Measurements from ENCODE around the gene PARP6. TPM values are rescaled to one million over a fixed set of nuclear protein-coding genes. Genes with fewer than 3 reads are reported as not detected.
A peak's percentile ranks its signal among the peaks of the same experiment; 100 is the strongest.

Gene PARP6
- total and polyA plus RNA-seq, 9 of the 15 experiments (the other 6 are each of a cell fraction or from before 2014, with no cell fraction given) = 14.8 to 83.2 (median 28.3) TPM

DNA sequence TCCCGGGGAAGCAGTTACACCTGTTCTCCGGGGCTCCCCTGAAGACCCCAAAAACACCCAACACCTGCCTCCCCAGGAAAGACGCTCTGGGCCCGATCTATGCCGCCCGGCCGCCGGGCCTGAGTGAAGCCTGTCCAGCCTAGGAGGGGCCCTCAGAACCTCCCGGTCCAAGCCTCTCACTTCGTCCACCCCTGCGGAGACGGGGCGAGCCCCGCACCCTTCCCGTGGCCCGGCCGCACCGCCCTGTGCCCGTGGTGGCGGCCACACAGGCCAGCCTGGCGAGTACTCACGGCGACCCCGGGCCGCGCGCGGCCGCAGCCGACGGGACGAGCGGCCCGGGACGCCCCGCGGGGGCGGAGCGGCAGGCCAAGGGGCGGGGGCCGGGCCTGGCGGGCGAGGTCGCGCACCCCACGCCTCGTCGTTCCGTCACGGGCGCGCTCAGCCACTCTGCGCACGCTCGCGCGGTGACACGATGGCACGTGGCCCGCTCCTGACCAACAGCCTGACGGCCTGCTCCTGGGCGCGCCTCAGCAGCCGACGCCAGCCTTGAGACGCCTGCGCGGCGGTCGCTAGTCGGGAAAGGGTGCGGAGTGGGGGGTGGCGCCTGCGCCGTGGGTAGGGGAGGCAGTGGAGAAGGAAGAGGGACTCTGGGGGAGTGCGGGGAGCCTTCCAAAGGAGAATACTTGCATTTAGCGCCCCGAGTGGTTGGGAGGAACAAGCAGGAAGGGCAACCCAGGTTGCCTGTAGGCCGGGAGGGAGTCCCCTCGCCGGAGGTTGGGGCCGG, at the start of gene PARP6 (continued):
- TF ChIP-seq, protein P1, sequence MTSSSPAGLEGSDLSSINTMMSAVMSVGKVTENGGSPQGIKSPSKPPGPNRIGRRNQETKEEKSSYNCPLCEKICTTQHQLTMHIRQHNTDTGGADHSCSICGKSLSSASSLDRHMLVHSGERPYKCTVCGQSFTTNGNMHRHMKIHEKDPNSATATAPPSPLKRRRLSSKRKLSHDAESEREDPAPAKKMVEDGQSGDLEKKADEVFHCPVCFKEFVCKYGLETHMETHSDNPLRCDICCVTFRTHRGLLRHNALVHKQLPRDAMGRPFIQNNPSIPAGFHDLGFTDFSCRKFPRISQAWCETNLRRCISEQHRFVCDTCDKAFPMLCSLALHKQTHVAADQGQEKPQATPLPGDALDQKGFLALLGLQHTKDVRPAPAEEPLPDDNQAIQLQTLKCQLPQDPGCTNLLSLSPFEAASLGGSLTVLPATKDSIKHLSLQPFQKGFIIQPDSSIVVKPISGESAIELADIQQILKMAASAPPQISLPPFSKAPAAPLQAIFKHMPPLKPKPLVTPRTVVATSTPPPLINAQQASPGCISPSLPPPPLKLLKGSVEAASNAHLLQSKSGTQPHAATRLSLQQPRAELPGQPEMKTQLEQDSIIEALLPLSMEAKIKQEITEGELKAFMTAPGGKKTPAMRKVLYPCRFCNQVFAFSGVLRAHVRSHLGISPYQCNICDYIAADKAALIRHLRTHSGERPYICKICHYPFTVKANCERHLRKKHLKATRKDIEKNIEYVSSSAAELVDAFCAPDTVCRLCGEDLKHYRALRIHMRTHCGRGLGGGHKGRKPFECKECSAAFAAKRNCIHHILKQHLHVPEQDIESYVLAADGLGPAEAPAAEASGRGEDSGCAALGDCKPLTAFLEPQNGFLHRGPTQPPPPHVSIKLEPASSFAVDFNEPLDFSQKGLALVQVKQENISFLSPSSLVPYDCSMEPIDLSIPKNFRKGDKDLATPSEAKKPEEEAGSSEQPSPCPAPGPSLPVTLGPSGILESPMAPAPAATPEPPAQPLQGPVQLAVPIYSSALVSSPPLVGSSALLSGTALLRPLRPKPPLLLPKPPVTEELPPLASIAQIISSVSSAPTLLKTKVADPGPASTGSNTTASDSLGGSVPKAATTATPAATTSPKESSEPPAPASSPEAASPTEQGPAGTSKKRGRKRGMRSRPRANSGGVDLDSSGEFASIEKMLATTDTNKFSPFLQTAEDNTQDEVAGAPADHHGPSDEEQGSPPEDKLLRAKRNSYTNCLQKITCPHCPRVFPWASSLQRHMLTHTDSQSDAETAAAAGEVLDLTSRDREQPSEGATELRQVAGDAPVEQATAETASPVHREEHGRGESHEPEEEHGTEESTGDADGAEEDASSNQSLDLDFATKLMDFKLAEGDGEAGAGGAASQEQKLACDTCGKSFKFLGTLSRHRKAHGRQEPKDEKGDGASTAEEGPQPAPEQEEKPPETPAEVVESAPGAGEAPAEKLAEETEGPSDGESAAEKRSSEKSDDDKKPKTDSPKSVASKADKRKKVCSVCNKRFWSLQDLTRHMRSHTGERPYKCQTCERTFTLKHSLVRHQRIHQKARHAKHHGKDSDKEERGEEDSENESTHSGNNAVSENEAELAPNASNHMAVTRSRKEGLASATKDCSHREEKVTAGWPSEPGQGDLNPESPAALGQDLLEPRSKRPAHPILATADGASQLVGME (CRISPR knock-in tag; IDR thresholded peaks at IDR 0.05) = no peak
- peak; percentile 88 for TF ChIP-seq POLR2G (IDR thresholded peaks at IDR 0.05; ENCODE audit: low read depth, low read length)
- peak; percentile 74 for TF ChIP-seq HNRNPLL (IDR thresholded peaks at IDR 0.05; ENCODE audit: low read depth, low read length, poor library complexity, severe bottlenecking)
- TF ChIP-seq MED1 (CRISPR knock-in tag; IDR thresholded peaks at IDR 0.05; ENCODE audit: borderline replicate concordance) = no peak
- TF ChIP-seq, protein P2, sequence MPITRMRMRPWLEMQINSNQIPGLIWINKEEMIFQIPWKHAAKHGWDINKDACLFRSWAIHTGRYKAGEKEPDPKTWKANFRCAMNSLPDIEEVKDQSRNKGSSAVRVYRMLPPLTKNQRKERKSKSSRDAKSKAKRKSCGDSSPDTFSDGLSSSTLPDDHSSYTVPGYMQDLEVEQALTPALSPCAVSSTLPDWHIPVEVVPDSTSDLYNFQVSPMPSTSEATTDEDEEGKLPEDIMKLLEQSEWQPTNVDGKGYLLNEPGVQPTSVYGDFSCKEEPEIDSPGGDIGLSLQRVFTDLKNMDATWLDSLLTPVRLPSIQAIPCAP (CRISPR knock-in tag; IDR thresholded peaks at IDR 0.05; ENCODE audit: borderline replicate concordance) = no peak
- no peak for TF ChIP-seq ZNF57 (CRISPR knock-in tag; IDR thresholded peaks at IDR 0.05)
- TF ChIP-seq PTTG1 (tag; IDR thresholded peaks at IDR 0.05; ENCODE audit: low read depth) = no peak
- no peak for TF ChIP-seq IFI16 (CRISPR knock-in tag; IDR thresholded peaks at IDR 0.05)
- no peak for TF ChIP-seq PRMT5 (CRISPR knock-in tag; IDR thresholded peaks at IDR 0.05)
- TF ChIP-seq SPI1 (IDR thresholded peaks at IDR 0.05; ENCODE audit: borderline replicate concordance, low read depth, low read length) = peak; percentile 26; the same call in 1 of the 2 replicates
- TF ChIP-seq CEBPG (CRISPR knock-in tag; IDR thresholded peaks at IDR 0.05) = no peak
- TF ChIP-seq CEBPG (tag; conservative IDR thresholded peaks at IDR 0.05 in 1 of 2, IDR thresholded peaks at IDR 0.05 in 1 of 2) = no peak
